Renal cortex interstitium (tissue), 11 donors: ENCODE measurements around the gene MATCAP1. TPM values are rescaled to one million over a fixed set of nuclear protein-coding genes. Genes with fewer than 3 reads are reported as not detected.

Experiments
- DNase-seq, 11 donors: peaks; one replicate each; pipeline ENCODE4 v3.0.0-alpha.2; 2013; ENCODE audit warnings: low read depth in 9 of 11, low spot score in 4 of 11; ENCODE audit errors: extremely low read depth in 1 of 11
- polyA plus RNA-seq, 3 donors: library from polyadenylated mRNA; unstranded; fragments of 120-200 nt; gene quantifications; one replicate each; pipeline ENCODE4 v1.2.1, GENCODE V29; 2013; ENCODE audit not compliant: insufficient read length in 3 of 3

MATCAP1 gene
- polyA plus RNA-seq, 3 donors, result 37.9 to 60.3 (median 41.5) TPM

GRCh38 chr16:67211674-67212073 is 27.9 kb upstream of the MATCAP1 start:
- no peak for DNase-seq

- no peak for DNase-seq
Observed at GRCh38 chr16:67210069-67210937, 26.5 kb upstream of the MATCAP1 start.

DNA sequence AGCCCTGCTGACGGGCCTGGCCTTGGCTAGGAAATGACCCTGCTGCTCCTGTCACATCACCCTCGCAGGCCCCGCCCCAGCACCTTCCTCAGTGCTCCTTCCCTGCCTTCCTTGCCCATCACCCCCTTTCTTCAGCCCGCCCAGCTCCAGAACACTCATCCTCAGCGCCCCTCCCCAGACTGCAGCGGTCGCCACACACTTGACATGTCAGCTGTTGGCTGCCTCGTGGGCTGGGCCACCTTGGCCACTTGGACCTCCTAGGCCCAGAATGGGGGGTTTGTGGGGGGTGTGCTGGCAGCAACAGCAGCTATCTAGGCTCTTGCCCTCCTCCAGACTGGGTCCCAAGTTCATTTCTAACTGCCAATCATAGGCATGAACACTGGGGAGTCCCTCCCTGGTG is 25.8 kb upstream of the MATCAP1 start:
- no peak for DNase-seq

DNA sequence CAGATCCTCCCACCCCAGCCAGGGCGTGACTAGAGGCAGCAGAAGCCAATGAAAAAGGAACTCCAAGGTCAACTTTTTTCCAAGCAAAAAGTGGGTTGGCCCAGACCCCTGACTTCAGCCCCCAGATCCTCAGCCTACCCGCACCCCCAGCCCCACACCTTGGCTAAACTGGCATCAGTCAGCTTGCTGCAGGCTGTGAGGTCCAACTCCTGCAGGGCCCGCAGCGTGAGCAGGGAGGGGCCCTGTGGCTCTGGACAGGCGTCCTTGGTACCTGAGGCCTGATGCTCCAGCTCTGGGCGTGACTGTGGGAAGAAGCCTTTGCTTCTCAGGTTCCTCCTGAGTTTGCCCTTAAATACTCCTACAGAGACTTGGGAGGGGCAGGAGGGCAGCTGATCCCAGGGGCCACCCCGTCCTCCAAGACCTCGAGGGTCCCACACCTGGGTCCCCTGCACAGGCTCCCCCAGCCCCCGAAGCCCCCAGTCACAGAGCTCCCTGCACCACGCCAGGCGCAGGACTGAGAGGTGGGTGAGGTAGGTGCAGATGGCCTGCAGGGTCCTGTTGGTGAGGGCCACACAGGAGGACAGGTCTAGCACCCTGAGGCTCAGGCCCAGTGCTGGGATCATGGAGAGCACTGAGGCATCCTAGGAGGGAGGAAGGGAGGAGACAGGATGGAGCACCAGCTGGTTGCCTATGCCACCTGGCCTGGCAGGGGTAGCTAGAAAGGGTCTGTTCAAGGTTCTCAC is 24.6 kb upstream of the MATCAP1 start:
- DNase-seq, result no peak

- DNase-seq, result no peak
Observed at GRCh38 chr16:67207249-67208091, 23.7 kb upstream of the MATCAP1 start.

DNA sequence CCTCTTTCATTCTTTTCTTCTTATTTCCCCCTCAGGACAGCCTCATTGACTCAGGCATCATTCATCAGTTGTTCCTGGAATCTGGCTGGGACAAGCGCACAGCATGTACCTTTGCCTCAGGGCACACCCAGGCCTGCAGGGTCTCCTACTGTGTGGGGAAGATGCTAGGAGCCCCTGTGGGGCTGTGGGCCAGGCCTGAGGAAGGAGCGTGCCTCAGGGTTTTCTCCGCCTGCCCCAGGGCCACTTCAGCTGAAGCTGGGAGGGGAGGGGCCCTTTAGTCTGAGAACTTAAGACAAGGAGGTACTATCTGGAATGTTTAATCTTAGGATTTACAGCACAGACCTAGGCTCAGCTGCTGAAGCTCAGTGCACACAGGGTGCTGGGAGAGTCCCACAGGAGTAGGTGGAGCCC is 23.1 kb upstream of the MATCAP1 start:
- DNase-seq, result no peak

- DNase-seq, result no peak
Observed at GRCh38 chr16:67206129-67206837, 22.5 kb upstream of the MATCAP1 start.

- DNase-seq, result no peak
Observed at GRCh38 chr16:67204076-67204475, 20.3 kb upstream of the MATCAP1 start.

- no peak for DNase-seq
Observed at GRCh38 chr16:67202956-67203493, 19.3 kb upstream of the MATCAP1 start.

- no peak for DNase-seq
Observed at GRCh38 chr16:67202426-67202825, 18.7 kb upstream of the MATCAP1 start.

DNA sequence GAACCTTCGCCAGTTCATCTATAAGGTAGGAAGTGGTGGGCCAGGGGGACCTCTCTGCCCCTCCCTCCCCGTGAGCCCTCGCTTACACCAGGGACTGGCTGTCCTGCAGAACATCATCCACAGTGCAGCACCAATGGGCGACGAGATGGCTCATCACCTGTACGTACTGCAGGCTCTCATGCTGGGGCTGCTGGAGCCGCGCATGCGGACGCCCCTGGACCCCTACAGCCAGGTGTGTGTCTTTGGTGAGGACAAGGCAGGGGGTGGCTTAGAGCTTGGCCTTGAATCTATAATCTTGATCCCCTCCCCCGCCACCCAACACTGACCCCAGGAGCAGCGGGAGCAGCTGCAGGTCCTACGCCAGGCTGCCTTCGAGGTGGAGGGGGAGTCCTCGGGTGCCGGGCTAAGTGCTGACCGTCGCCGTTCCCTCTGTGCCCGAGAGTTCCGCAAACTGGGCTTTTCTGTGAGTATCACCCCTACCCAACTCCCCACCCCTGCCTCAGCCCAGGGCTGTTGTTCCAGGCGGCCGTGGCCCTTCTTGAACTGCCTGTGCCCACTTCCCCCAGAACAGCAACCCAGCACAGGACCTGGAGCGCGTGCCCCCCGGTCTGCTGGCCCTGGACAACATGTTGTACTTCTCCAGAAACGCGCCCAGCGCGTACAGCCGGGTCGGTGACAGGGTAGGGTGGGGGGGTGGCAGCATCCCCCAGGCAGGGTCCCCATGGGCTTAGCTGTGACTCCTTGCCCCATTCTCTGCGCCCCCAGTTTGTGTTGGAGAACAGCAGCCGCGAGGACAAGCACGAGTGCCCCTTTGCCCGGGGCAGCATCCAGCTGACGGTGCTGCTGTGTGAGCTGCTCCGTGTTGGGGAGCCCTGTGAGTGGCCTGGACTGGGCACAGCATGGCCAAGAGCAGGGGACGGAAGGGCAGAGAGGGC is 17.9 kb upstream of the MATCAP1 start:
- DNase-seq, result no peak

- DNase-seq, result no peak
Observed at GRCh38 chr16:67200491-67200890, 16.7 kb upstream of the MATCAP1 start.

- no peak for DNase-seq
Observed at GRCh38 chr16:67199808-67200198, 16.0 kb upstream of the MATCAP1 start.

- DNase-seq, result no peak
Observed at GRCh38 chr16:67199011-67199807, 15.4 kb upstream of the MATCAP1 start, which contains the start of gene ELMO3. Gene ELMO3, plus strand, starts transcription at chr16:67199131. Its CDS starts 196 bp downstream, at chr16:67199327.

DNA sequence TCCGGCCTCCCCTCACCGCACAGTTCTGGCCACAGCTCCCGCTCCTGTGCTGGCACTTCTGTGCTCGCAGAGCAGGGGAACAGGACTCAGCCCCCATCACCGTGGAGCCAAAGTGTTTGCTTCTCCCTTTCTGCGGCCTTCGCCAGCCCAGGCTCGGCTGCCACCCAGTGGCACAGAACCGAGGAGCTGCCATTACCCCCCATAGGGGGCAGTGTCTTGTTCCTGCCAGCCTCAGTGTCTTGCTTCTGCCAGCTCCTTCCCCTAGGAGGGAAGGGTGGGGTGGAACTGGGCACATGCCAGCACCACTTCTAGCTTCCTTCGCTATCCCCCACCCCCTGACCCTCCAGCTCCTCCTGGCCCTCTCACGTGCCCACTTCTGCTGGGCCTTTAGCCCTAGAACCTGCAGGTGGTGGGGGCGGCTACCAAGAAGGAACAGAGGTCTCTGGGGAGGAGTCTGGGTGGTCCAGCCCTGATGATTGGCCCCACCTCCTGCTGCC is 14.5 kb upstream of the MATCAP1 start:
- DNase-seq, result no peak

DNA sequence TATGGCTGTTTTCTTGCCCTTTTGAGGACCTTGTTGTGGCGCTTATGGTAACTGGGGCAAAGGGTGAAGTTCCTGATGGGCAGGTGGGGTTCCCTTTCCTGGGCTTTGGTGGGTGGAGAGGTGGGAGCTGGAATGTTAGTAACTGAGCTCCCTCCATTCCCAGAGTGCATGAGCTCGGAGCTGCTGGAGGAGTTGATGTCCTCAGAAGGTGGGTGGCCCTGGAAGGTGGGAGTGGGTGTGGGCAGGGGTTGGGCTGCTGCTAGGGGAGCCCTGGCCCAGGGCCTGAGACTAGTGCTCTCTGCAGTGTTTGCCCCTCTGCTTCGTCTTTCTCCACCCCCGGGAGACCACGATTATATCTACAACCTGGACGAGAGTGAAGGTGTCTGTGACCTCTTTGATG is 13.9 kb upstream of the MATCAP1 start:
- DNase-seq, result no peak

DNA sequence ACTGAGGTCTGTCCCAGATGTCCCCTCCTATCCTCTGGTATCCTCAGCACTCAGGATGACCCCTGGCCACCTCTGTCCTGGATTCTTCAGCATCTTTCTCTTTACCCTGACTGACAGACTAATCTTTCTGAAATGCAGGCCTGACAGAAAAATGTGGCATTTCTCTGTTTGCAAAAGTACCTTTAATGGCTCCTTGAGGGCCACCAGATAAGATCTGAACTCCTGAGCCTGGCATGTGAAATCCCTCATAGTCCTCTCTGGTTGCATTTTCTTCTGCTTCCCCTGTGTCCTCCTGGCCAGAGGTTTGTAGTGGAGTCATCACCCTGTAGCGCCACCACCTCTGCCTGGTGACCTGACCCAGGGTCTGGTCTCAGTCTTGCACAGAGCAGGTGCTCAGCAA is 13.1 kb upstream of the MATCAP1 start:
- no peak for DNase-seq
